Measurements from ENCODE around the gene ZG16B. TPM values are rescaled to one million over a fixed set of nuclear protein-coding genes. Genes with fewer than 3 reads are reported as not detected.
A peak's percentile ranks its signal among the peaks of the same experiment; 100 is the strongest.

The ZG16B gene
- polyA plus RNA-seq, 1 experiment = 0.40 TPM

DNA sequence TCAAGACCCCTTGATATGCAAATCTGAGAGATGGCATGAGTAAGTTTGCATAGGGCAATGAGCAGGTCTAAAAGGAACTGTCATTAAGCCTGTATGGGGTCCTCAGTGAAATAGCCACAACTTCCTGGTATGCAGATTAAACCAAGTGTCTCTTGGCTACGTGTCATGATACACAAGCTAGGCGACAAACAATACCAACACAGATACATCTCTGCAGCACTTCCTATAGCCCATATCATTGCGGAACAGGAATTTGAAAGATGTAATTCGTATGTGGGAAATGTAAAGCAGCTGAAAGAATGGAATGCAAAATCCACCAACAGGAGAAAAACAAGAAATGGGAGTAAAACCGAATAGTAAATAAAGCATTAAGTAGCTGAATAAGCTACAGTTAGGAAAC is 15.0 kb downstream of the ZG16B start:
- no peak for DNase-seq (ENCODE audit: low read depth, low spot score)
- POLR2A ChIA-PET = no interaction called here
- CTCF ChIA-PET = interaction anchor here (0.6 to 1.0 kb wide), 3 partner anchors 23 to 1788 kb away, joined by 3 to 6 read pairs (median 3); no protein-coding TSS in a partner anchor

DNA sequence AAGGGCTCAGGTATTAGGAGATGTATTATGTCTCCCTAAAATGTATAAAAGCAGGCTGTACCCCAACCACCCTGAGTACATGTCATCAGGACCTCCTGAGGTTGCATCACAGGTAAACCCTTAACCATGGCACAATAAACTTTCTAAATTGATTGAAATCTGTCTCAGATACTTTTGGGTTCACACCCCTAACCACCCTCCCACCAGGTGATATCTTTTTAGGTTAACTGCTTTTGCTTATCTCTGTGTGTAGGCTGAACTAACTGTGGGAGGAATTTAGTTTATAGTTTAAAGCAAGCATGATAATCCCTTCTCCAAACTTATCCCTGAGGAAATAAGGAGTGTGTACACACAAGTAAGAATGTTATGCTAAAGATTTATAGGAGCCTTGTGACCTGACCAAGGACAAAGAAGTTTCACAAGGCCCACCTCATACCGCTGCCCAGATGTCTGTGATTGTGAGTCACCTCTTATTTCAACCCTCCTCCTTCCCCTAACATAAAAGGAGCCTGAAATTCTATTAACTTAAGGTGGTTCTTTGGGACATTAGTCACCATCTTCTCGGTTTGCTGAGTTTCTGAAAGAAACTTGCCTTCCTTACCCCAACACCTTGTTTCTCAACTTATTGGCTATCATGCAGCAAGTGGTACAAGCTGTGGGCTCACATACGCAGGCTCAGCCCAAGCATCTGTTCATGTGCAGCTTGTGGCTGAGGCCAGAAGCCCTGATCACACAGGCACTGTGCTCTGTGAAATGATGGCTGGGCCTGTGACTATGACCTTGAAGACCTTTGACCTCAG is 16.6 kb downstream of the ZG16B start:
- no peak for TF ChIP-seq CTCF (IDR thresholded peaks at IDR 0.05; ENCODE audit: low read depth, low read length)
- Histone ChIP-seq H3K4me3 (ENCODE audit: low read depth, low read length) (no peak overlapping the region), H3K27ac (ENCODE audit: low read depth, low read length) (peak overlapping the region; percentile 84), H3K27me3 (ENCODE audit: control insufficient read depth, insufficient read depth, low read length) (peaks cover 6% of the 10 kb centered on the region), H3K9me3 (ENCODE audit: control insufficient read depth, insufficient read depth, low read length) (peaks cover 10% of the 10 kb centered on the region; the same call in 1 of the 2 replicates)
- POLR2A ChIA-PET = no interaction called here
- DNase-seq (ENCODE audit: low read depth, low spot score) = peak; percentile 60
- CTCF ChIA-PET = no interaction called here

More for the DNA sequence above, 15.0 kb downstream of the ZG16B start:
- Histone ChIP-seq H3K27ac (ENCODE audit: low read depth, low read length) (no peak overlapping the region), H3K27me3 (ENCODE audit: control insufficient read depth, insufficient read depth, low read length) (peaks cover 6% of the 10 kb centered on the region), H3K4me3 (ENCODE audit: low read depth, low read length) (no peak overlapping the region), H3K9me3 (ENCODE audit: control insufficient read depth, insufficient read depth, low read length) (peaks cover 10% of the 10 kb centered on the region; the same call in 1 of the 2 replicates)
- TF ChIP-seq CTCF (IDR thresholded peaks at IDR 0.05; ENCODE audit: low read depth, low read length) = no peak

DNA sequence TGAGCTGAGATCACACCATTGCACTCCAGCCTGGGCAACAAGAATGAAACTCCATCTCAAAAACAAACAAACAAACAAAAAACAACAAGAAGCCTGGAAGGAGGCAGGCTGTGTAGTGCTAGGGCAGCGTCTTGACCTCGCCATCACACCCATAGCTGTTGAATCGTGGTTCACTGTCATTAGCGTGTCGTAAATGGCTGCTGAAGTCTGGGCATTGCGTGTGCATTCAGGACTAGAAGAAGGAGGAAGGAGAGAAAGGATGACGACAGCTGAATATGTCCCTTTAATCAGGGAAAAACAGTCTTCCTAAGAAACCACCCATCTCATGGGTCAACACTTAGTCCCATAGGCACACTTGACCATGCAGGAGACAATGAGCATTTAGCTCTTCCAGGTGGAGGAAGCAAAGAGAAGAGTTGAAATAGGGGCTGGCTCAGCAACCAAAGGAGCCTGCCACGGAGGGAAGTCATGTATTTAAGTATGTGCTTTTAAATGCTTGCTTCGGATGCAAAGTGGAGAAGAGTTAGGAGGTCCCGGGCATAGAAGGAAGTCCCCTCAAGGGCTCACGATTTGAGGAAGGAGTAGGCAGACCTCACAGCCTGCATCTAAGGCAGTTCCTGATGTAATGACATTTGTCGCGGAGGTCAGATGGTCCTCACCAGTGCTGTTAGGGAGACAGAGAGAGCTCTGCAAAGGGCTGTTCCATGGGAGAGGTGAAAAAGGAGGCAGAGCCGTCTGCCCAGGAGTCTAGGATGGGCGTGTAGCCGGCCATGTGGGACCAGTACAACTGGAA is 19.0 kb downstream of the ZG16B start:
- DNase-seq (ENCODE audit: low read depth, low spot score) = no peak
- CTCF ChIA-PET = interaction anchor here (1.2 kb wide), 1 partner anchor 19 kb away, joined by 3 read pairs; no protein-coding TSS in a partner anchor
- H3K9me3 ChIP-seq (ENCODE audit: control insufficient read depth, insufficient read depth, low read length) = peaks cover 18% of the 10 kb centered on the region
- no peak for TF ChIP-seq CTCF (IDR thresholded peaks at IDR 0.05; ENCODE audit: low read depth, low read length)
- H3K27ac ChIP-seq (ENCODE audit: low read depth, low read length) = no peak overlapping the region
- POLR2A ChIA-PET = no interaction called here
- H3K27me3 ChIP-seq (ENCODE audit: control insufficient read depth, insufficient read depth, low read length) = peaks cover 6% of the 10 kb centered on the region
- no peak overlapping the region for H3K4me3 ChIP-seq (ENCODE audit: low read depth, low read length)

DNA sequence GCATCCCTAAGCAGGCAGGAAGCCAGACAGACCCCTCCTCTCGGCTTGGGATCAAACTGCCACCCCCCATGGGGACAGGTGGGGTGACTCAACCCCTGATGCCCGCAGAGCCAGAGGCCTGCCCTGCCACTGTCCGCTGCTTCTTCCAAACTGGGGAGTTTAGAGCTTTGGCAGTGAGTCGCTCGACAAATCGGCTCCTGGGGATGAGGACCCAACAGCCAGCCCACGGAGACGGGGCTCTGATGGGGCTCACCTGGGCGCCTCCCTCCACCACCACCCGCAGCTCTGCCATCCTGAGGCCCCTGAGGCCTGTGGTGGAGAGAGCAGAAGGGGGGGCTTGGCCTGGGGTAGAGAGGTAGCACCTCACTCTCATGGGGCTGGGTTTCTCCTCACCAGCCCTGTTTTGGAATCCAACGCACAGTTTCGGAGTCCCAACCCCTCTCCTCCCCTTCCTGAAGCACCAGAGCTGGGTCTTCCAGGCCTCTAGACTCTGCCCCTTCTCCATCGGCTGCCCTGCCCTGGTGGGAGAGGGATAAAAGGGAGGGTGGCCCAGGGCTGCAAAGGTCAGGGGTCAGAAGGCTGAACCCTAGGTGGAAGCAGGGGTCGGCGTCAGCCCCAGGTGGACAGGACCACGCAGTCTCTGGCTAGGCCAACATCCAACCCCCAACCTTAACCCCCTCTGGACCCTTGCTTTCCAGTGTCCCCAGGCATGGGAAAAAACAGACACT is 22.1 kb downstream of the ZG16B start:
- Histone ChIP-seq H3K9me3 (ENCODE audit: control insufficient read depth, insufficient read depth, low read length) (peaks cover 41% of the 10 kb centered on the region), H3K4me3 (ENCODE audit: low read depth, low read length) (no peak overlapping the region), H3K27me3 (ENCODE audit: control insufficient read depth, insufficient read depth, low read length) (peaks cover 6% of the 10 kb centered on the region), H3K27ac (ENCODE audit: low read depth, low read length) (no peak overlapping the region)
- ChIA-PET POLR2A (no interaction called here), CTCF (no interaction called here)
- TF ChIP-seq CTCF (IDR thresholded peaks at IDR 0.05; ENCODE audit: low read depth, low read length) = no peak
- DNase-seq (ENCODE audit: low read depth, low spot score) = no peak

All from AG04450 (cell line).